NCI-H510A (cell line): ENCODE results near the gene PLBD2.
A peak's percentile ranks its signal among the peaks of the same experiment; 100 is the strongest.

Source experiments
- DNase-seq: peaks from one replicate; lab custom pipeline; 2025; lab: John Stamatoyannopoulos, UW

Gene PLBD2

GRCh38 chr12:113418213-113418879 is 60.0 kb downstream of the PLBD2 start:
- no peak for DNase-seq

DNA sequence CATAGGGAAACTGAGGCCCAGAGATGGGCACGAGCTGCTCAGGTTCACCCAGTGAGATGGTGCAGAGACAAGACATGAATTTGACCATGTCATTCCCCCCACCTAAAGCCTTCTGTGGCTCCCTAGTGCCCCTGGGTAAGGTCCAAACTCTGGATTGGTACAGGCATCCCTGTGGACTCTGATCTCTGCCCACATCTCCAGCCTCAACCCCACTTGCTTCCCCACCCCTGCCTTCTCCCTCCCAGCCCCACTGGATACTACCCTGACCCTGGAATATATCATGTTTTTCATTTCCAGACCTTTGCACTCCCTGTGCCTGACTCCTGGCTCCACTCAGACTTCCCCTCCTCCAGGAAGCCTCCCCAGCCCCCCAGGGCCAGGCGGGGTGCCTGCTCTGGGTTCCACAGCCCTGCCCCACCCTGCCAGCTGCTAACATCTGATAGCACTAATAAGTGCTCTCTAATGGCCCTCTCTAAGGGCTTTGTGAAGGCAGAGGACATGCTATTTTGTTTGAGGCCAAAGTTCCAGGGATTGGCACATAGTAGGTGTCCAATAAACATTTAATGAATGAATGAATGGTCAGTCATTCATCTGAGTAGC is 62.7 kb downstream of the PLBD2 start:
- DNase-seq: no peak

DNA sequence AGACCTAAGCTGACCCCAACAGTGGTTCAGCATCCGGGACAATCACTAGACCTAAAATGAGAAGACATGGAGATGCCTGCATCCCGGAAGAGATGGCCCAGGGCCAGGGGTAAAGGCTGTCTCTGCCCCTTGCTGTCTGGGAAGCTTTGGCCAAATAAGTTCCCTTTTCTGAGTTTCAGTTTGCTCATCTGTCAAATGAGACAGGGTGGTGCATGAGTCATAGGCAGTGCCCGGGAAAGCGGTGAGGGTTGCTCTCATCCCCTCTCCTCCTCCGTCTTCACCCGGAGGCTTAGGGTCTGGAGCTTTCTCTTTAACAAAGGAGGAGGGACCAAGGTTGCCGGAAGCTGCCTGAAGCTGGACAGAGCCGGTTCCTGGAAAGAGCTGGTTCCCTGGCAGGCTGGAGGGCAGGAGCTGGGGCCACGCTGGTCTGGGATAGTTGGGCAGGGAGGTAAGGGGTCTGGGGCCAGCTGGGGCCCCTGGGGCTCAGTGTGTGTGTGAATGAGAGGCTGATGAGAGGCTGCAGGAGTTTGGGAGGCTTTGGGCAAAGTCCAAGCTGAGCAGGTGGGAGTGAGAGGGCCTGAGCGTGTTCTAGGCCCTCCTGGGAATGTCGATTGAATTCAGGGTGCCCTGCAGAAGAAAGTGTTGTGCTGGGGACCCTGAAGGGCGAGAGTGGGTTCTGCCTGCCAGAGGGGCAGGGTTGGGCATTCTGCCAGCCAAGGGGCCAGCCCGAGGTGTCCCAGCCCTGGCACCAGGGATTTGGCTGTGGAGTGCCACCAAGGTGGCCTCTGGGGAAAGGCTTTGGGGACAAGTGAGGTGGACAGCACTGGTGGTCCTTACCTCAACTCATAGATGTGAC is 63.9 kb downstream of the PLBD2 start, which contains the start of gene SDSL:
Gene SDSL, plus strand, starts transcription at position 351 of the 856 bp plus-strand sequence. CDS start 5,603 bp downstream, outside the sequence.
- peak; percentile 80 for DNase-seq

- DNase-seq: no peak
Observed at GRCh38 chr12:113422886-113423669, 64.7 kb downstream of the PLBD2 start.

DNA sequence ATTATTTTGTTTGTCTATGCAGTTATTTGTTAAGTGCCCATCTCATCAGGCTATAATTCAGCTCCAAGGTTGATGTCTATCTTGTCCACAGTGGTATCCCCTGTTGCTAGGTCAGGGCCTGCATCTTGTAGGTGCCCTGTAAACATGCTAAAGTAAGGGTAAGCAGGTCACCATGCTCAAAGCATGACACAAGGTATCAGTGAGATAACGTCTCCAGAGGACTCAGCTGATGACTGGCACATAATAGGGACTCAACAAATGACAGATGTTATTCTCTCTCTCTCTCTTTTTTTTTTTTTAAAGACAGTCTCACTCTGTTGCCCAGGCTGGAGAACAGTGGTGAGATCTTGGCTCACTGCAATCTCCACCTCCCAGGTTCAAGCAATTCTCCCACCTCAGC is 66.1 kb downstream of the PLBD2 start:
- DNase-seq: no peak

GRCh38 chr12:113424915-113425823 is 66.8 kb downstream of the PLBD2 start:
- DNase-seq: no peak

- no peak for DNase-seq
Observed at GRCh38 chr12:113425960-113426453, 67.6 kb downstream of the PLBD2 start.

DNA sequence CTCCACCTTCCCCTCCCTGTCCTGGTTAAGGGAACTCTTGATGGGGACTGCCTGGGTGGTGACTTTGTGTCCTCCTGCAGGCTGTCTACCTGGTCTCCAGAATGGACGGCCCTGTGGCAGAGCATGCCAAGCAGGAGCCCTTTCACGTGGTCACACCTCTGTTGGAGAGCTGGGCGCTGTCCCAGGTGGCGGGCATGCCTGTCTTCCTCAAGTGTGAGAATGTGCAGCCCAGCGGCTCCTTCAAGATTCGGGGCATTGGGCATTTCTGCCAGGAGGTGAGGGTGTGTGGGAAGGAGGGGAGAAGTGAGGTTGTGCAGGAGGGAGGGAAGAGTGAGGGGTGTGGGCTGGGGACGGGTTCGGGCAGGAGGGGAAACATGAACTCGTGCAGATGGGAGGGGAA is 69.5 kb downstream of the PLBD2 start:
- no peak for DNase-seq

- no peak for DNase-seq
Observed at GRCh38 chr12:113428482-113428881, 70.1 kb downstream of the PLBD2 start.

- DNase-seq: no peak
Observed at GRCh38 chr12:113432986-113433385, 74.6 kb downstream of the PLBD2 start.

DNA sequence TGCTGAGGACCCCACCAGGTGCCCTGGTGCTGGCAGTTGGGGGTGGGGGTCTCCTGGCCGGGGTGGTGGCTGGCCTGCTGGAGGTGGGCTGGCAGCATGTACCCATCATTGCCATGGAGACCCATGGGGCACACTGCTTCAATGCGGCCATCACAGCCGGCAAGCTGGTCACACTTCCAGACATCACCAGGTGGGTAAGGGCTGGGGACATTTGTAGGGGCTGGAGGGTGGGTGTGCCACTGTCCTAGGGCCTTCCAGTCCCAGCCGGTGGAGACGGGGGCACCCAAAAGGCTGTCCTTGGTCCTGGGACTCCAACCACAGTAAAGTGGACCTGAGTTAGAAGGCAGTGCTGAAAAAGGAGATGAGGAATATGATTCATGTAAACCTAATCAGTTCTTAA is 77.0 kb downstream of the PLBD2 start:
- no peak for DNase-seq

GRCh38 chr12:113436586-113436985 is 78.2 kb downstream of the PLBD2 start:
- no peak for DNase-seq

DNA sequence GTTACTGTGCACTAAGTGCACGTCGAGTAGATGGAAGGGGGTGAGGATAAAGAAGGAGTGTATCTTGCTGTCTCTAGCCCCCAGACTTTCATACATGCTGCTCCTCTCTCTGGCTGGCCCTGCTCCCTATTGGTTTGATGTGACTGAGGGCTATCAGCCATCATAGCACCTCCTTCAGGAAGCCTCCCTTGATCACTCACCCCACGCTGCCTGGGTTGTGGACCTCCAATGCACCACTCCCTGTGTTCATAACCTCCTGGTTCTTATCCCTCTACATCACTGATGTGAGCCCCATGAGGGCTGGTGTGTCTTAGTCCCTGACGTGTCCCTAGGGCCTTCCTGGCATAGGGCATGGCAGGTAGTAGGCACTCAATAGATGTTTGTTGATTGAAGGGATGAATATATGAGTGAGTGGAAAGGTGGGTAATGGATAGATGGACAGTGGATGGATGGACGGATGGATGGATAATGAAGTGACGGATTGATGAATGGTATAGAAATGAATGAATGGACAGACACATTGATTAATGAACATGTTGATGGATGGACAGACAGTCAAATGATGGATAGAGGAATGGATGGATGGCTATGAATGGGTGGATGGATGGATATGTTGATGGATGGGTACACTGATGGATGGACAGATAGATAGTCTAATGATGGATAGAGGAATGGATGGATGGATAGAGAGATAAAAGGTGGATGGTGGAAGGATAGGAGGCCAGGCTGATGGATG is 78.8 kb downstream of the PLBD2 start:
- no peak for DNase-seq

DNA sequence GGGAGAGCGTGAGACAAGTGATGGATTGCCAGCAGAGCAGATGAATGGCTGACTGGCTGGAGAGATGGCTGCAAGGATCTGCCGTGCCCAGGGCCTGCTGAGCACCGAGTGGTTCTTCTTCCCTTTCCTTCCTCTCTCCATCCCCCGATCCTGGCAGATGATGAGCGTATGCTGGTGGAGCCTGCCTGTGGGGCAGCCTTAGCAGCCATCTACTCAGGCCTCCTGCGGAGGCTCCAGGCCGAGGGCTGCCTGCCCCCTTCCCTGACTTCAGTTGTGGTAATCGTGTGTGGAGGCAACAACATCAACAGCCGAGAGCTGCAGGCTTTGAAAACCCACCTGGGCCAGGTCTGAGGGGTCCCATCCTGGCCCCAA is 79.3 kb downstream of the PLBD2 start:
- DNase-seq: no peak

DNA sequence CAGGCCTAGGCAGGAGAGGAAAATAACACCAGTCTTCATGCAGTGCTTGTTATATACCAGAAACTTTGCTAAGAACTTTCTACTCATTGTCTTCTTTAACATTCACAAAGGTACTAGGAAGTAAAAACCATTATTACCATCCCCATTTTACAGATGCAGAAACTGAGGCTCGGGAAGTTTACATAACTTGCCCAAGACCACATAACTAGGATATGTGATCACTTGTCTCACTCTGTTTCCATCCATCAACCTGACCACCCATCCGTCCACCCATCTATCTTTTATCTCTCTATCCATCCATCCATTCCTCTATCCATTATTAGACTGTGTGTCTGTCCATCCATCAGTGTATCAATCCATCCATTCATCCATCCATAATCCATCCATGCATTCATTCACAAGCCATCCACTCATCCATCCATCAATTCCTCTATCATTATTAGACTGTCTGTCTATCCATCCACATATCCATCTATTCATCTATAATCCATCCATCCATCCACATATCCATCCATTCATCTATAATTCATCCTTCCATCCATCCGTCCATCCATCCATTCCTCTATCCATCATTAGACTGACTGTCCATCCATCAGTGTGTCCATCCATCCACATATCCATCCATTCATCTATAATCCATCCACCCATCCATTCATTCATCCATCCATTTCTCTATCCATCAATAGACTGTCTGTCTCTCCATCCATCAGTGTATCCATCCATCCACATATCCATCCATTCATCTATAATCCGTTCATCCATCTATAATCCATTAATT is 80.3 kb downstream of the PLBD2 start:
- DNase-seq: no peak

DNA sequence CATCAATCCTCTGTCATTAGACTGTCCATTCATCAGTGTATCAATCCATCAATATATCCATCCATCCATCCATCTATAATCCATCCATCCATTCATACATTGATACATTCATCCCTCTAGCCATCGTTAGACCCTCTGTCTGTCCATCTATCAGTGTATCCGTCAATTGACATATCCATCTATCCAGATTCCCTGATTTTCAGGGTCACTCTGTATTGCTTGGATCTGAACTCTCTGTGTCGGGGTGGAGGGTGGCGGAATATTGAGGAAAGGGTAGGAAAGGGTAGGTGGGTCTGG is 80.9 kb downstream of the PLBD2 start:
- no peak for DNase-seq

DNA sequence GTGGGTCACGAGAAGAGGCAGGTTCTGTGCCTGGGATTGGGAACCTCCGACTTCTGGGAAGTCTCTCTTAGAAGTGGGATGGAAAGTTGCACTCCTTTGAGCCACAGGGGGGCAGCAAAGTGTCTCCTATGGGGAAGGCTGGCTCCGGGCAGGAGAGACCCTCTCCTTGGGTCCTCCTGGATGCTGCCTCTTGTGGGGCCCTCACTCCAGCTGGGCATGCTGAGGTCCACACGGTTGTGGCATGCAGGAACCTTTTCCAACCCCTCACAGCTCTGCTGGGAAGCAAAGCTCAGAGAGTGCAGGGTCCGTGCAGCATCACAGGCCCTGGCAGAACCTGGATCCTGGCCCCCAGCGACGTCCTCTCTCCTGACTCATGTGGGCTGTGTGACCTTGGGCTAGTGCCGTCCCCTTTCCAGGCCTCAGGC is 81.2 kb downstream of the PLBD2 start:
- peak; percentile 46 for DNase-seq

DNA sequence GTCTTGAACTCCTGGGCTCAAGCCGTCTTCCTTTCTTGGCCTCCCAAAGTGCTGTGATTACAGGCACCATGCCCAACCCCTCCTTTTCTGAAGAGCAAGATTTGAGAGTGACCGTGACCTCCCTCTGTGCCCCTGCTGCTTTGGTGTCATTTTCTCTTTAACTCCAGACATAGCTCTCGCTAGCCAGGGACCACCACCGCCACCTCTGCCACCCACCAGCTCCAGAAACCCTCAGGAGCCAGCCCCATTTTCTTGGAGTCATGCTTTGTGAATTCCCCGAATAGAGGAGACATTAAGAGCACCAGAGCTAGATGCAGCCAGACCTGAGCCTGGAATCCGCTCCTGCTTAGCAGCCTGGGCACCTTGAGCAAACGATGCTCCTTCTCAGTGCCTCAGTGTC is 81.9 kb downstream of the PLBD2 start:
- DNase-seq: no peak
